Stomach (tissue), 9 donors: Measurements from ENCODE around the gene GMDS. TPM values are rescaled to one million over a fixed set of nuclear protein-coding genes. Genes with fewer than 3 reads are reported as not detected.

Experiments used
- DNase-seq, 2 donors: peaks; one replicate each; pipeline versions ENCODE4 v3.0.0 to v3.0.0-alpha.2; 2013 to 2019
- H3K27ac ChIP-seq, 5 donors: fragments of 200-600 bp in 4 of 5; sonication (generic) in 4 of 5; one replicate each; pipeline ENCODE4 v1.5.1; 2013 to 2019; ENCODE audit warnings: mild to moderate bottlenecking in 1 of 5, moderate library complexity in 1 of 5
- H3K27me3 ChIP-seq, 3 donors: fragments of 200-600 bp; sonication (generic); one replicate each; pipeline ENCODE4 v1.5.1; 2017 to 2019; ENCODE audit warnings: mixed run types in 1 of 3
- H3K36me3 ChIP-seq, 4 donors: fragments of 200-600 bp; sonication (generic); 1 replicate in 3 of 4; 2 replicates in 1 of 4; pipeline ENCODE4 v1.5.1; 2016 to 2019
- H3K4me1 ChIP-seq, 4 donors: fragments of 200-600 bp; sonication (generic); one replicate each; pipeline ENCODE4 v1.5.1; 2016 to 2019
- H3K4me3 ChIP-seq, 4 donors: fragments of 200-600 bp; sonication (generic) in 3 of 4; one replicate each; pipeline ENCODE4 v1.5.1; 2016 to 2019; ENCODE audit warnings: mild to moderate bottlenecking in 1 of 4
- H3K9me3 ChIP-seq, 4 donors: fragments of 200-600 bp; sonication (generic); one replicate each; pipeline ENCODE4 v1.5.1; 2016 to 2019
- EP300 ChIP-seq: sonication (generic); formaldehyde crosslinking; IDR thresholded peaks from one replicate; pipeline ENCODE4 v1.6.1; 2017; ENCODE audit warnings: antibody characterized with exemption
- POLR2A ChIP-seq, 4 donors: fragments of 450-650 bp; IDR thresholded peaks; one replicate each; pipeline ENCODE4 v1.6.1; 2016; ENCODE audit warnings: antibody characterized with exemption in 4 of 4, control low read depth in 2 of 4, mild to moderate bottlenecking in 1 of 4, moderate library complexity in 1 of 4
- POLR2AphosphoS5 ChIP-seq, 3 donors: sonication (generic); formaldehyde crosslinking; IDR thresholded peaks; one replicate each; pipeline ENCODE4 v1.6.1; 2016; ENCODE audit warnings: antibody characterized with exemption in 3 of 3
- WGBS, 5 donors: extraction: QIAGEN DNeasy Blood & Tissue Kit in 3 of 5; methylation state at CpG; one replicate each; pipeline versions ENCODE4 v1.1.5 to v1.1.7; 2013 to 2018; 5-methylcytosine and 5-hydroxymethylcytosine counted together
- intact Hi-C: fragments of 100-400 bp; cut with DNase I; formaldehyde crosslinking; loops from one replicate; pipeline ENCODE4 v1.15.1; 2023; ENCODE audit warnings: low total_unique reads
- polyA plus RNA-seq, 3 donors: library from polyadenylated mRNA; stranded (reverse); fragments of 200-250 nt; gene quantifications; one replicate each; pipeline ENCODE4 v1.2.3, GENCODE V29; 2013
- total RNA-seq, 5 donors: library from RNA; depleted of rRNA; stranded (reverse); fragments of >200 nt; gene quantifications; one replicate each; pipeline versions ENCODE4 v1.1.0 to v1.2.3, GENCODE V29; 2014 to 2016
- TF ChIP-seq, protein P1 (sequence below), 7 experiments: fragments of 450-650 bp in 4 of 7; fragments of 200-600 bp in 3 of 7; sonication (generic) in 3 of 7; IDR thresholded peaks; one replicate each; pipeline ENCODE4 v1.5.1; 2016 to 2019; ENCODE audit warnings: antibody characterized with exemption in 7 of 7, control low read depth in 2 of 7, mild to moderate bottlenecking in 1 of 7
- donor health status: healthy with polysubstance abuse.
- donor health status: Bipolar disorder and iron deficiency.
- donor health status: healthy.

Gene GMDS
- total and polyA plus RNA-seq, 8 donors: 83.7 to 262 (median 121) TPM

DNA sequence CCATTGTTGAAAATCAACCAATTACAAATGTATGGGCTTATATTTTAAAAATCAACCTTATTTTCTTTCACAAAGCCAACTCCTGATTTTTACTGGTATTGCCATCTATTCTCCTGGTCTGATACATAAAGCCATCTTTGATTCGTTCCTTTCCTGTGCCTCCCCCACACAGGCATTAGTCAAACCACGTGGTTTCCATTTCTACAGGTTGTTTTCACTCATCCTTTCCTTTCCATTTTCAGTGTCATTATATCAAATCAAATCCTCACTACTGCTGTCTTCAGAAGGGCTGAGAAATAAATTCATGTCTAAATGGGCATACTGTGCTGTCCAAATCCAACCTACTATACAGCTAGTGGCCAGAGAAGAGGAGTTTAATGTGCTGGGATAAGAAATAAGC lies 354.4 kb downstream of the GMDS start:
- WGBS, 5 donors: 80 to 94% (median 87%) methylated on average over 2 of the region's 2 CpGs
- intact Hi-C loops: no loop called here
- TF ChIP-seq POLR2AphosphoS5 (IDR thresholded peaks at IDR 0.05) (no peak), POLR2A (IDR thresholded peaks at IDR 0.05) (no peak)
- Histone ChIP-seq H3K9me3 (no peaks in the 10 kb centered on the region), H3K27me3 (no peaks in the 10 kb centered on the region), H3K36me3 (no peaks in the 10 kb centered on the region), H3K4me1 (peaks cover 0 to 14% (median 5%) of the 10 kb centered on the region in 4 donors), H3K4me3 (no peak overlapping the region), H3K27ac (no peak overlapping the region)
- DNase-seq: no peak

DNA sequence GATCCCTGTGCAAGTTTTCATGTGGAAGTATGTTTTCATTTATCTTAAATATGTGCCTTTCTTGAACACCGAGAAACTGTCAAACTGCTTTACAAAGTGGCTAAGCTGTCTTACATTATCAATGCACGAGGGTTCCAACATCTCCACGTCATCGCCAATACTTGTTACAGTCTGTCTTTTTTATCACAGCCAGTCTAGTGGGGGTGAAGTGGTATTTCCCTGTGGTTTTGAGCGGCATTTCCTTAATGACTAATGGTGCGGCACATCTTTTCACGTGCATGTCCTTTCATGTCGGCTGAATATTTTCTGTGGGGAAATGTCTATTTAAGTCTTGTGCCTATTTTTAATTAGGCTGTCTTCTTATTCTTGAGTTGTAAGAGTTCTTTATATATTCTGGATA lies 355.3 kb downstream of the GMDS start:
- Histone ChIP-seq H3K4me1 (peaks cover 0 to 7% (median 3%) of the 10 kb centered on the region in 4 donors), H3K9me3 (no peaks in the 10 kb centered on the region), H3K4me3 (no peak overlapping the region), H3K27me3 (no peaks in the 10 kb centered on the region), H3K27ac (no peak overlapping the region), H3K36me3 (peaks cover 0 to 4% (median 0%) of the 10 kb centered on the region in 4 donors)
- intact Hi-C loops: no loop called here
- DNase-seq: no peak
- 86 to 96% (median 90%) methylated on average over 8 of the region's 8 CpGs for WGBS, 5 donors
- TF ChIP-seq, protein P1, sequence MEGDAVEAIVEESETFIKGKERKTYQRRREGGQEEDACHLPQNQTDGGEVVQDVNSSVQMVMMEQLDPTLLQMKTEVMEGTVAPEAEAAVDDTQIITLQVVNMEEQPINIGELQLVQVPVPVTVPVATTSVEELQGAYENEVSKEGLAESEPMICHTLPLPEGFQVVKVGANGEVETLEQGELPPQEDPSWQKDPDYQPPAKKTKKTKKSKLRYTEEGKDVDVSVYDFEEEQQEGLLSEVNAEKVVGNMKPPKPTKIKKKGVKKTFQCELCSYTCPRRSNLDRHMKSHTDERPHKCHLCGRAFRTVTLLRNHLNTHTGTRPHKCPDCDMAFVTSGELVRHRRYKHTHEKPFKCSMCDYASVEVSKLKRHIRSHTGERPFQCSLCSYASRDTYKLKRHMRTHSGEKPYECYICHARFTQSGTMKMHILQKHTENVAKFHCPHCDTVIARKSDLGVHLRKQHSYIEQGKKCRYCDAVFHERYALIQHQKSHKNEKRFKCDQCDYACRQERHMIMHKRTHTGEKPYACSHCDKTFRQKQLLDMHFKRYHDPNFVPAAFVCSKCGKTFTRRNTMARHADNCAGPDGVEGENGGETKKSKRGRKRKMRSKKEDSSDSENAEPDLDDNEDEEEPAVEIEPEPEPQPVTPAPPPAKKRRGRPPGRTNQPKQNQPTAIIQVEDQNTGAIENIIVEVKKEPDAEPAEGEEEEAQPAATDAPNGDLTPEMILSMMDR (IDR thresholded peaks at IDR 0.05): no peak
- no peak for TF ChIP-seq POLR2A (IDR thresholded peaks at IDR 0.05)
- TF ChIP-seq EP300: no peak
- TF ChIP-seq POLR2AphosphoS5 (IDR thresholded peaks at IDR 0.05): no peak

DNA sequence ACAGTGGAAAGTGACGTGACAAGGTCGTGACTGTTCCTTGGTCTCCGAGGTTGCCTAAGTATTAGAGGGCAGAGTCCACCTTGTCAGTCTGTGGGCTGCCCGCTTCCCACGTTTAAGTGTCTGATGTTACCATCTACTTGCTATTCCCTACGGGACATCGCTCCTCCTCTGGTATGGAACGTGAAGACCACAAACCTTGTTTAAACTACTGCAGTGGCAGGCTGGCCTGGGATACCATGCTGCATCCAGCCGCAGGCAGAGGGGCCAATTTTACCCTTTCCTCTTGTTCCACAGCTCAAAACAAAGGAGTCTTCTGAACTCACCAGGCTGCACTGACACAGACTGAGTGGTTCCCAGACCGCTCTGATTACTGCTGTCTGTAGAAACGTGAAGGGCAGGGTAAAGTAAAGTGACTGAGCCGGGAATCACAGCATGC lies 359.8 kb downstream of the GMDS start:
- H3K27ac ChIP-seq: no peak overlapping the region
- H3K4me3 ChIP-seq: no peak overlapping the region
- peaks cover 0 to 4% (median 0%) of the 10 kb centered on the region in 4 donors for H3K36me3 ChIP-seq
- intact Hi-C loops: no loop called here
- H3K9me3 ChIP-seq: no peaks in the 10 kb centered on the region
- no peaks in the 10 kb centered on the region for H3K4me1 ChIP-seq
- DNase-seq: no peak
- H3K27me3 ChIP-seq: no peaks in the 10 kb centered on the region
- 81 to 87% (median 84%) methylated on average over 12 of the region's 12 CpGs for WGBS, 5 donors
- no peak for TF ChIP-seq EP300
- no peak for TF ChIP-seq POLR2A (IDR thresholded peaks at IDR 0.05)
- TF ChIP-seq POLR2AphosphoS5 (IDR thresholded peaks at IDR 0.05): no peak
- TF ChIP-seq, protein P1 (IDR thresholded peaks at IDR 0.05): no peak

DNA sequence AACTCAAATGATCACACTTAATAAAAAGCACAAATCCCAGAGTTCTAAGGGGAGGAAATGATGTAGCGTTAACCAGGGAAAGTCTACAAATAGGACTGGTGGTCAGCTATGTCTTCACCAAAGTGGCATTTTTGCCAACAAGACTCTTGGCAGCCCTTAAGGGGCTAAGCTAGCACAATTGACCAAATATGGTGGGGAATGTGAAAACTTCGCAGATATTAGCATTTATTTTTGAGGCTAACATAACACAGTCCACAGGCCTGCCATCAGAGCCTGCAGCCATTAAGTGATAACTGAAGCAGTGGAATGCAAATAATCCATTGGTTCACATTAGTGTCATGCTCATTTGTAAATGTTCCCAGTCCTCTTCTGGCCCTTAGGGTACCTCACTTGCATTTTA lies 361.1 kb downstream of the GMDS start:
- Histone ChIP-seq H3K4me1 (no peaks in the 10 kb centered on the region), H3K27me3 (no peaks in the 10 kb centered on the region), H3K9me3 (no peaks in the 10 kb centered on the region), H3K36me3 (peaks cover 0 to 4% (median 0%) of the 10 kb centered on the region in 4 donors), H3K4me3 (no peak overlapping the region), H3K27ac (no peak overlapping the region)
- TF ChIP-seq POLR2AphosphoS5 (IDR thresholded peaks at IDR 0.05): no peak
- TF ChIP-seq, protein P1 (IDR thresholded peaks at IDR 0.05): no peak
- TF ChIP-seq POLR2A (IDR thresholded peaks at IDR 0.05): no peak
- no peak for TF ChIP-seq EP300
- 91 to 94% (median 91%) methylated on average over 2 of the region's 2 CpGs for WGBS, 5 donors
- intact Hi-C loops: no loop called here
- no peak for DNase-seq

DNA sequence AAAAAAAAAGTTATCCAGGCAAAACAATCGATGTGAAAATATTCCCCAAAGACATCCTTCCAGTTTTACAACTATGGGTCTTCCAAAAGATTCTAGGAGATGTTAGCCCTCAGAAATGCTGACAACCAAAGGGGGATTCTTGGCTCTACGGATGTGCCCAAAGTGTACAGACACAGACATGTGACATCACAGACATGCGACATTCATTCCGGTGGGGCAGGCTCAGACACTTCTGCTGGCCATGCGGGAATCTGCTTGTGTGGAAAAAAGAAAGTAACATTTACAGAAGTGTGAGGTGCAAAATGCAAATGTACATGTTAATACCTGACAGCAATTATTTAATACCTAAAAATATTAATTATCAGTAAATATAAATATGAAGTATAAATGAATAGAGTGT lies 367.1 kb downstream of the GMDS start:
- DNase-seq: no peak

More for the DNA sequence above, 367.1 kb downstream of the GMDS start:
- Histone ChIP-seq H3K27ac (no peak overlapping the region), H3K4me1 (no peaks in the 10 kb centered on the region), H3K36me3 (no peaks in the 10 kb centered on the region), H3K27me3 (no peaks in the 10 kb centered on the region), H3K9me3 (no peaks in the 10 kb centered on the region), H3K4me3 (no peak overlapping the region)
- WGBS, 5 donors: 96 to 100% (median 99%) methylated on average over 5 of the region's 5 CpGs
- no peak for TF ChIP-seq POLR2A (IDR thresholded peaks at IDR 0.05)
- no peak for TF ChIP-seq EP300
- TF ChIP-seq POLR2AphosphoS5 (IDR thresholded peaks at IDR 0.05): no peak
- TF ChIP-seq, protein P1 (IDR thresholded peaks at IDR 0.05): no peak
- intact Hi-C loops: no loop called here
